ENCODE results near the gene GPATCH1. TPM values are rescaled to one million over a fixed set of nuclear protein-coding genes. Genes with fewer than 3 reads are reported as not detected.
A peak's percentile ranks its signal among the peaks of the same experiment; 100 is the strongest.
"Not testable (repeated sequence)": the region's sequence is repeated elsewhere in the genome, so short reads cannot be mapped to it uniquely, and the experiment has no call there.

GPATCH1 gene
- total and polyA plus RNA-seq, 4 donors: 8.3 to 12.5 (median 9.9) TPM

GRCh38 chr19:33040994-33041827 is 39.8 kb upstream of the GPATCH1 start:
- no peaks in the 10 kb centered on the region for H3K27me3 ChIP-seq (ENCODE audit: control insufficient read depth, insufficient read depth, low read length)
- H3K27ac ChIP-seq (ENCODE audit: low read depth, low read length): peak overlapping the region; percentile 33
- peak in 3 of 6 donors; percentile 46 to 71 (median 69) for DNase-seq (ENCODE audit: low read depth in 4 of 6, low spot score in 6 of 6)
- H3K36me3 ChIP-seq (ENCODE audit: control insufficient read depth, insufficient read depth, low read length): no peaks in the 10 kb centered on the region
- no peak overlapping the region for H3K4me3 ChIP-seq (ENCODE audit: low read depth, low read length)
- no peaks in the 10 kb centered on the region for H3K9me3 ChIP-seq (ENCODE audit: control insufficient read depth, insufficient read depth, low read length)
- 17% methylated on average over 3 of the region's 9 CpGs for WGBS (ENCODE audit: insufficient coverage)
- peaks cover 13% of the 10 kb centered on the region for H3K4me1 ChIP-seq (ENCODE audit: control insufficient read depth, insufficient read depth, low read length)

GRCh38 chr19:33041828-33042160 is 39.2 kb upstream of the GPATCH1 start:
- H3K4me3 ChIP-seq (ENCODE audit: low read depth, low read length); H3K9me3 ChIP-seq (ENCODE audit: control insufficient read depth, insufficient read depth, low read length); H3K36me3 ChIP-seq (ENCODE audit: control insufficient read depth, insufficient read depth, low read length); H3K27me3 ChIP-seq (ENCODE audit: control insufficient read depth, insufficient read depth, low read length); DNase-seq (ENCODE audit: low read depth in 4 of 6, low spot score in 6 of 6): not testable (repeated sequence)
- Histone ChIP-seq H3K4me1 (ENCODE audit: control insufficient read depth, insufficient read depth, low read length) (peaks cover 13% of the 10 kb centered on the region), H3K27ac (ENCODE audit: low read depth, low read length) (peak overlapping the region; percentile 33)
- 82% methylated on average over 1 of the region's 3 CpGs for WGBS (ENCODE audit: insufficient coverage)

GRCh38 chr19:33047422-33047821 is 33.6 kb upstream of the GPATCH1 start:
- H3K4me3 ChIP-seq (ENCODE audit: low read depth, low read length): no peak overlapping the region

GRCh38 chr19:33048806-33049676 is 31.9 kb upstream of the GPATCH1 start:
- Histone ChIP-seq H3K4me1 (ENCODE audit: control insufficient read depth, insufficient read depth, low read length) (no peaks in the 10 kb centered on the region), H3K36me3 (ENCODE audit: control insufficient read depth, insufficient read depth, low read length) (peaks cover 3% of the 10 kb centered on the region), H3K9me3 (ENCODE audit: control insufficient read depth, insufficient read depth, low read length) (no peaks in the 10 kb centered on the region), H3K27me3 (ENCODE audit: control insufficient read depth, insufficient read depth, low read length) (no peaks in the 10 kb centered on the region), H3K27ac (ENCODE audit: low read depth, low read length) (no peak overlapping the region), H3K4me3 (ENCODE audit: low read depth, low read length) (no peak overlapping the region)
- DNase-seq (ENCODE audit: low read depth in 4 of 6, low spot score in 6 of 6): no peak
- WGBS (ENCODE audit: insufficient coverage): 87% methylated on average over 7 of the region's 15 CpGs

More at GRCh38 chr19:33047422-33047821, 33.6 kb upstream of the GPATCH1 start:
- H3K9me3 ChIP-seq (ENCODE audit: control insufficient read depth, insufficient read depth, low read length): no peaks in the 10 kb centered on the region
- H3K27ac ChIP-seq (ENCODE audit: low read depth, low read length): no peak overlapping the region
- peaks cover 3% of the 10 kb centered on the region for H3K36me3 ChIP-seq (ENCODE audit: control insufficient read depth, insufficient read depth, low read length)
- no peak for DNase-seq (ENCODE audit: low read depth in 4 of 6, low spot score in 6 of 6)
- H3K27me3 ChIP-seq (ENCODE audit: control insufficient read depth, insufficient read depth, low read length): no peaks in the 10 kb centered on the region
- H3K4me1 ChIP-seq (ENCODE audit: control insufficient read depth, insufficient read depth, low read length): no peaks in the 10 kb centered on the region
- 83% methylated on average over 5 of the region's 8 CpGs for WGBS (ENCODE audit: insufficient coverage)

GRCh38 chr19:33050110-33050509 is 30.9 kb upstream of the GPATCH1 start:
- Histone ChIP-seq H3K27me3 (ENCODE audit: control insufficient read depth, insufficient read depth, low read length) (no peaks in the 10 kb centered on the region), H3K27ac (ENCODE audit: low read depth, low read length) (no peak overlapping the region), H3K36me3 (ENCODE audit: control insufficient read depth, insufficient read depth, low read length) (peaks cover 3% of the 10 kb centered on the region), H3K4me1 (ENCODE audit: control insufficient read depth, insufficient read depth, low read length) (no peaks in the 10 kb centered on the region), H3K4me3 (ENCODE audit: low read depth, low read length) (no peak overlapping the region), H3K9me3 (ENCODE audit: control insufficient read depth, insufficient read depth, low read length) (no peaks in the 10 kb centered on the region)
- WGBS (ENCODE audit: insufficient coverage): 78% methylated on average over 1 of the region's 3 CpGs
- no peak for DNase-seq (ENCODE audit: low read depth in 4 of 6, low spot score in 6 of 6)

- Histone ChIP-seq H3K36me3 (ENCODE audit: control insufficient read depth, insufficient read depth, low read length) (peaks cover 2% of the 10 kb centered on the region), H3K4me3 (ENCODE audit: low read depth, low read length) (no peak overlapping the region), H3K9me3 (ENCODE audit: control insufficient read depth, insufficient read depth, low read length) (no peaks in the 10 kb centered on the region), H3K4me1 (ENCODE audit: control insufficient read depth, insufficient read depth, low read length) (no peaks in the 10 kb centered on the region), H3K27ac (ENCODE audit: low read depth, low read length) (no peak overlapping the region), H3K27me3 (ENCODE audit: control insufficient read depth, insufficient read depth, low read length) (no peaks in the 10 kb centered on the region)
- no peak for DNase-seq (ENCODE audit: low read depth in 4 of 6, low spot score in 6 of 6)
- WGBS (ENCODE audit: insufficient coverage): 82% methylated on average over 5 of the region's 8 CpGs
Measured at GRCh38 chr19:33052352-33052972, 28.5 kb upstream of the GPATCH1 start.

GRCh38 chr19:33054623-33055022 is 26.4 kb upstream of the GPATCH1 start:
- no peak overlapping the region for H3K4me3 ChIP-seq (ENCODE audit: low read depth, low read length)
- H3K36me3 ChIP-seq (ENCODE audit: control insufficient read depth, insufficient read depth, low read length): no peaks in the 10 kb centered on the region
- H3K27me3 ChIP-seq (ENCODE audit: control insufficient read depth, insufficient read depth, low read length): no peaks in the 10 kb centered on the region
- no peaks in the 10 kb centered on the region for H3K9me3 ChIP-seq (ENCODE audit: control insufficient read depth, insufficient read depth, low read length)
- peaks cover 4% of the 10 kb centered on the region for H3K4me1 ChIP-seq (ENCODE audit: control insufficient read depth, insufficient read depth, low read length)
- DNase-seq (ENCODE audit: low read depth in 4 of 6, low spot score in 6 of 6): no peak
- no peak overlapping the region for H3K27ac ChIP-seq (ENCODE audit: low read depth, low read length)
- WGBS (ENCODE audit: insufficient coverage): 89% methylated on average over 8 of the region's 8 CpGs

- no CpG with 5 or more reads among the region's 2 CpGs for WGBS (ENCODE audit: insufficient coverage)
- no peak overlapping the region for H3K4me3 ChIP-seq (ENCODE audit: low read depth, low read length)
Measured at GRCh38 chr19:33055718-33056117, 25.3 kb upstream of the GPATCH1 start.

GRCh38 chr19:33060586-33060985 is 20.4 kb upstream of the GPATCH1 start:
- Histone ChIP-seq H3K36me3 (ENCODE audit: control insufficient read depth, insufficient read depth, low read length) (no peaks in the 10 kb centered on the region), H3K4me3 (ENCODE audit: low read depth, low read length) (no peak overlapping the region), H3K27ac (ENCODE audit: low read depth, low read length) (no peak overlapping the region), H3K27me3 (ENCODE audit: control insufficient read depth, insufficient read depth, low read length) (peaks cover 21% of the 10 kb centered on the region), H3K4me1 (ENCODE audit: control insufficient read depth, insufficient read depth, low read length) (peaks cover 16% of the 10 kb centered on the region), H3K9me3 (ENCODE audit: control insufficient read depth, insufficient read depth, low read length) (no peaks in the 10 kb centered on the region)
- DNase-seq (ENCODE audit: low read depth in 4 of 6, low spot score in 6 of 6): no peak
- 74% methylated on average over 3 of the region's 5 CpGs for WGBS (ENCODE audit: insufficient coverage)

More at GRCh38 chr19:33055718-33056117, 25.3 kb upstream of the GPATCH1 start:
- Histone ChIP-seq H3K9me3 (ENCODE audit: control insufficient read depth, insufficient read depth, low read length) (no peaks in the 10 kb centered on the region), H3K36me3 (ENCODE audit: control insufficient read depth, insufficient read depth, low read length) (no peaks in the 10 kb centered on the region), H3K27me3 (ENCODE audit: control insufficient read depth, insufficient read depth, low read length) (no peaks in the 10 kb centered on the region), H3K4me1 (ENCODE audit: control insufficient read depth, insufficient read depth, low read length) (peaks cover 4% of the 10 kb centered on the region), H3K27ac (ENCODE audit: low read depth, low read length) (no peak overlapping the region)
- DNase-seq (ENCODE audit: low read depth in 4 of 6, low spot score in 6 of 6): peak in 1 of 6 donors; percentile 2

All from spinal cord (tissue), 10 donors.